ENCODE data around the gene APRT.

The APRT gene

DNA sequence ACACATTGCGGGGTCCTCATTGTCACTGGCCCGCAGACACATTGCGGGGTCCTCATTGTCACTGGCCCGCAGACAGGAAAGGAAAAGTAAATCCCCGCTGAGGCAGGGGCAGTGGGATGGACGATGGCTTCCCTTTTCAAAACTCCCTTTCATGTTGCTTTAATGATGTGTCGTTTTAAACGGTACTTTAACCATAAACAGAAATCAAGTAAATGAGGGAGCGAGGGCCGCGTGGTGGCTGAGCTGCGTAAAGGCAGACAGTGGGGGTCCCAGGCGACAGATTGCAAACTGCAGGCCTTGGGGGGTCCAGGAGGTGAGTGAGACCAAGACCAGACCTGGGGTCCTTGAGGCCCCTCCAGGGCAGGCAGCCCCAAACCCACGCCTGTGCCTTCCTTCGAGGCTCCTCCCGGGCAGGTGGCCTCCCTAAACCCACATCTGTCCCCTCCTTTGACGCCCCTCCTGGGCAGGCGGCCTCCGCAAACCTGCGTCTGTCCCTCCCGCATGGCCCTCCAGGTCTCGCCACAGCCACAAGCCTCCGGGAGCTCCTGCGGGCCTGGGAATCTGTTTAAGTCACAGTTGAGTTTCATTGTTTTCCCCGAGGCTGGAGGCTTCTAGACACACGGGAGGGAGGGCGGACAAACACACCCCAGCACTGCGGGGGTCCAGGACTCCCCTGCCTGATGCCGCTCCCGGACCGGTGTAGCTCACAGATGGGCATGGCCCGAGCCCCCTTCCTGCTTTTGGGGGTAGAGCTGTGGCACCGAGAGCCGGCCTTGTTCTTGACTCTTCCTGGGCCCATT is 34.1 kb downstream of the APRT start:
- no peak for TF ChIP-seq GATA2 (IDR thresholded peaks at IDR 0.05; ENCODE audit: low read depth, low read length)
- no peak for TF ChIP-seq GATA3 (IDR thresholded peaks at IDR 0.05; ENCODE audit: low read depth, low read length)

DNA sequence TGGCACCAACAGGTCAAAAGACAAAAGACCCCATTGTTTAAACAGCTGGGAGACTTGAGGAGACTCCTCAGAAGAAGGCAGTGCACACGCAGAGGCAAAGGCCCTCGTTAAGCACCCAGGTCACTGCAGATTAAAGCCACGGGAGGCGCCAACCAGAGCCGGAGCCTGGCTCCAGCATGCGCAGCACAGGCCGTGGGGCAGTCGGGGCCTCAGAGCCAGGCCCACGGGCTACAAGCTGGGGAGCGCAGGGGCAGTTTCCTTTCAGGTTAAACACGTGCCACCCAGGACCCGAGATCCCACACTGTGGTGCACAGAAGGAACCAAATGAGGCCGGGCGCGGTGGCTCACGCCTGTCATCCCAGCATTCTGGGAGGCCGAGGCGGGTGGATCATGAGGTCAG is 35.9 kb downstream of the APRT start:
- TF ChIP-seq GATA3 (IDR thresholded peaks at IDR 0.05; ENCODE audit: low read depth, low read length), result no peak
- TF ChIP-seq GATA2 (IDR thresholded peaks at IDR 0.05; ENCODE audit: low read depth, low read length), result no peak

DNA sequence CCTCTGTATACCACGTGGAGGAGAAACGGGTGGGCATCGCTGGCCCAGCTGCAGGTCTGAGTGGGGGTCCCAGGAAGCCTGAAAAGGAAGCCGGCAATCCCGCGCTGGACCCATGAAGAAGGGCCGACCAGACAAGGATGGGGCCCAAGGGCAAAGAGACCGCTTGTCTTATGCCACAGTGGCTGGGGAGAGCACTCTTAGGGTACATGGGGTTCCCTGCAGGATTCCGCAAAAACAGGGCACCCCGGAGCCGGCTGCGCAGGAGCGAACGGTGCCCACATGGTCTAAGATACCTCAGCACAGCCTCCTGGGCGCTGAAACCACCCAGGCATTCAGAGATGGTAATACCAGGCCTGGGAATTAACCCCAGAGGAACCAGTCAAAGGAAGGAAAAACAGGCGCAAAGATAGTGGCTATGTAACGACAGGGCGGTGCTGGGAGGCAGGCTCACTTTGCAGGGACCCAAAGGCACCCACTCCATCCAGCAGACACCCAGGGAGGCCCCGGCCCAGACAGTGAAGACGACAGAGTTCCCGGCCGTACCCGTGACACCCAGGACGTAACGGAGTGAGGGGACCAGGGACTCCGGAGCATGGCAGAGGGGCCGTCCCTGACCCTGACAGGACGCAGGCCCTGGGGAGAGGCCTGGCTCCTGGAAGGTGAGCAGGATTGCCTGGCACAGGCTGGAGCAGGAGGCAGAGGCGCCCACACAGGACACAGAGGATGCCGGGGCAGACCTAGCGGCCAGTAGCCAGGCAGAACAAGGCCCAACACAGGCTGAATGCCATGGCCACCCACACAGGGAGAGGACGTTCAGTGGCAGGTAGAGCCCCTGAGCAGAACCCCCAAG is 37.0 kb downstream of the APRT start:
- no peak for TF ChIP-seq GATA2 (IDR thresholded peaks at IDR 0.05; ENCODE audit: low read depth, low read length)
- TF ChIP-seq GATA3 (IDR thresholded peaks at IDR 0.05; ENCODE audit: low read depth, low read length), result no peak

- TF ChIP-seq GATA3 (IDR thresholded peaks at IDR 0.05; ENCODE audit: low read depth, low read length), result no peak
- TF ChIP-seq GATA2 (IDR thresholded peaks at IDR 0.05; ENCODE audit: low read depth, low read length), result no peak
These were observed 37.9 kb downstream of the APRT start for GRCh38 chr16:88773812-88774291.

DNA sequence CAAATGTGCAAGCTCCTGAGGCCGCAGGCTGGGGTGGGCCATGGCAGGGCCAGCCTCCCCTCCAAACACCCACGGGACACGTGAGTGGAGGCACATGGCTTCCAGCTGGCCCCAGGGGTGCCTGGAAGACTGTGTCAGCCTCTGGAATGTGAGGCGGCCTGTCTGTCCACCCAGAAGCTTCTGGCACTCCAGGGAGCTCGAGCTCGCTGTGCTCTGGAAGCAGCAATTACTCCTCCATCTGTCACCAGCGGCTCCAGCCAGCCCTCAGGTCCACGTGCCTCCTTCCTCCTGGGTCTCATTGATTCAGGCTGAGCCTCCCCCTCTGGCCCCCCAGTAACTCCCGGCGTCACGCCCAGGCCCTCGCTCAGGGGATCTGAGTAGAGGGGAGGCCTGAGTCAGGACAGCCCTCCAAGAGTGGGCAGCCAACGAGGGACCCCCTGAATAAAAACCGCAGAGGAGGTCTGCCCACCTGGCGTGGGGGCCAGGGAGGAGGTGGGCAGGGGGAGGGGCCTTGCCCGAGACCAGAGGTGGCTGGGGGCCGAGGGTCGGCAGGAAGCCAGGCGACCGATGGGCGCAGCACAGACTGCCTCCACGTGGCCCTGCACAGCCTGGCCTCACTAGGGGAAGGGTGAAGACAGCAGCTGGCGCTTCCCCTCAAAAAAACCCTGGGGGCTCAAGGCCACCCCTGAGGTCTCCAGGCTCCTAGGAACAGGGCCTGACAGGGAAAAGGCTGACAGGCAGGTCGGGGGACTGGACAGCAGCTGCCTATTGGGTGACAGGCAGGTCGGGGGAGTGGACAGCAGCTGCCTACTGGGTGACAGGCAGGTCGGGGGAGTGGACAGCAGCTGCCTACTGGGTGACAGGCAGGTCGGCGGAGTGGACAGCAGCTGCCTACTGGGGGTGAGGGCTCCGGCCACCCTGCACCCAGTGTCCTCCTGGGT is 38.6 kb downstream of the APRT start:
- TF ChIP-seq GATA2 (IDR thresholded peaks at IDR 0.05; ENCODE audit: low read depth, low read length) (no peak), GATA3 (IDR thresholded peaks at IDR 0.05; ENCODE audit: low read depth, low read length) (no peak)

- no peak for TF ChIP-seq GATA2 (IDR thresholded peaks at IDR 0.05; ENCODE audit: low read depth, low read length)
- no peak for TF ChIP-seq GATA3 (IDR thresholded peaks at IDR 0.05; ENCODE audit: low read depth, low read length)
These were observed 40.4 kb downstream of the APRT start for GRCh38 chr16:88771294-88771772.

- TF ChIP-seq GATA3 (IDR thresholded peaks at IDR 0.05; ENCODE audit: low read depth, low read length), result no peak
- peak; percentile 95 for TF ChIP-seq GATA2 (IDR thresholded peaks at IDR 0.05; ENCODE audit: low read depth, low read length)
These were observed 41.1 kb downstream of the APRT start for GRCh38 chr16:88770461-88771293.

DNA sequence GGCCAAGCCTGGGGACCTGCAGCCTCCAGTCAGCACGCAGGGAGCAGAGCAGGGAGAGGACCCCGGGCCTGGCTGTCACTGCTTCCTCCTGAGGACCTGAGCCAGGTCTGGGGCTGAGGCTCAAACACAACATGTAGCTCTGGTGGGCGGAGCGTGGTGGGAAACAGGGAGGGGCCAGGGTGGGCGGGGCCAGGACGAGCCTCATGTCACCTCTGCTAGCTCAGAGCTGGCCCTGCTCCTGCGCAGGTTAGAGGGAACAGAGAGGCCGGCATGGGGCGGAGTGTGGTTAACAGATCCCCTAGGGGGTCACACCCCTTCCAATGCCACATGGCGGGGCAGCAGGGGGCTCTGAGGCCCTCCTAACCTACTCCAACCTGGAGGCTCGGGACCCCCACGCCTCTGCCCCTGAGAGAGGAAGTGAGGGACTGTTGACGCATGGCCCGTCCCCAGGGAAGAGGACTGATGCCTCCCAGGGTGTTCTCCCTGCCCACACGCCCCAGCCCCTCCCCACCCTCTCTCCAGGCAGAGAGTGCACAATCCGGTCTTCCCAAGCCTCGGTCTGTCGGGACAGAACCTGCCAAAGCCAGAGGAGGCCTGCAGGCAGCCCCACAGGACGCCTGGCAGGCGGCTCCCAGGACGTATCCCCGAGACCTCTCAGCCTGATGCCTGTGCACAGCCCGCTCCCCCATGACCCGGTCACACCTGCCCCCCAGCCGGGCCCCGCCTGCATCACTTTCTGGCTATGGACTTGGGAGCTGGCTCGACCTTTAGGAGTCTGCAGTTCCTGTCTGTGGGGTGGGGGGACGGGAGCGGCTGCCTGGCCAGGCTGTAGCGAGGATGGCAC is 41.9 kb downstream of the APRT start:
- TF ChIP-seq GATA3 (IDR thresholded peaks at IDR 0.05; ENCODE audit: low read depth, low read length) (no peak), GATA2 (IDR thresholded peaks at IDR 0.05; ENCODE audit: low read depth, low read length) (no peak)

GRCh38 chr16:88768071-88768783 is 43.5 kb downstream of the APRT start:
- TF ChIP-seq GATA2 (IDR thresholded peaks at IDR 0.05; ENCODE audit: low read depth, low read length) (no peak), GATA3 (IDR thresholded peaks at IDR 0.05; ENCODE audit: low read depth, low read length) (no peak)

DNA sequence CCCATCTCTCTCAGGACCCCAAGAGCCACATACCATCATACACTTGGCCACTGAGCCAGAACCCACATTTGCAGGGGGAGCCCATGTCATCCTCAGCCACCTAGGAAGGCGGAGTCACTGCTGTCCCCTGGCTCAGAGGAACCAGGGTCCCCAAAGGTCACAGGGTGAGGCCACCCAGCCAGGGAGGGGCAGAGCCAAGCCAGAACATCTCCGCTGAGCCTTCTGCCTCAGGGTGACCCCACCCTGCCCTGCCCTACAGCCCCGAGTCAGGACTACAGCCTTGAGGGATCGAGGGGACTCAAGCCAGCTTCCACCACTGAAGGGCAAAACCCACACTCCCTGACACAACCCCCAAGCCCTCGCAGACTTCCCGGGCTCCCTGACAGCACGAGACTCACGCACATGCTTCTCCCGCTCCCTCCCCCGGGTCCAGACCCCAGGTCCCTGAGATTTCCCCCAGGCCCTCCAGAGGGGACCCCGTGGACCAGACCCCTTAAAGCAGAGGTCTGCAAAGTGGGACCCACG is 44.1 kb downstream of the APRT start:
- TF ChIP-seq GATA2 (IDR thresholded peaks at IDR 0.05; ENCODE audit: low read depth, low read length) (no peak), GATA3 (IDR thresholded peaks at IDR 0.05; ENCODE audit: low read depth, low read length) (no peak)

DNA sequence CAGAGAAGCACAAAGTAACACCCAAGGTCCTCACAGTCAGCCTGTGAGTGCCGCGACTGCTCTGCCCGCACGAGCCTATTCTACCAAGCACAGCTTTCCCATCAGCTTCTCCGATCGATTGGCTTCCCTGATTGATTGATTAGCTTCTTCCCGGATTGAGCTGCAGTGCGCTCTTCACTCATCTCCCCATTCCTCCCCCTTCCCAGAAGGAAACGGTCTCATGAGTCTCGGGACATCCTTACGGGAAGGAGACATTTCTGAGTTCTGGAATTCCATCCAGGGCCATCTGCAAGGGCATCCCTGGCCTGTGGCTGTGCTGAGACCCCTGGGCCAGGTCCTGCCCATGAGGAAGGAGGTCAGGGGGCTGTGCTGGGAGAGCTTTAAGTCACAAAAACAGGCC is 44.8 kb downstream of the APRT start:
- TF ChIP-seq GATA2 (IDR thresholded peaks at IDR 0.05; ENCODE audit: low read depth, low read length), result no peak
- no peak for TF ChIP-seq GATA3 (IDR thresholded peaks at IDR 0.05; ENCODE audit: low read depth, low read length)

Measured in SH-SY5Y (cell line).